IPS-20b (cell line): ENCODE results near the gene SF3B1.
"Not testable (repeated sequence)": the region's sequence is repeated elsewhere in the genome, so short reads cannot be mapped to it uniquely, and the experiment has no call there.

Source experiments
- H3K27ac ChIP-seq: one replicate; pipeline ENCODE4 v1.5.1; 2013; ENCODE audit warnings: low read length
- H3K27me3 ChIP-seq: 2 replicates; pipeline ENCODE4 v1.6.1; 2013; ENCODE audit warnings: mild to moderate bottlenecking, low read length, inconsistent platforms; ENCODE audit not compliant: insufficient read depth
- H3K36me3 ChIP-seq: 2 replicates; pipeline ENCODE4 v1.6.1; 2013; ENCODE audit warnings: low read depth, mild to moderate bottlenecking, inconsistent platforms, low read length, moderate library complexity; ENCODE audit not compliant: insufficient read depth
- H3K4me1 ChIP-seq: 2 replicates; pipeline ENCODE4 v1.6.1; 2013; ENCODE audit warnings: mild to moderate bottlenecking, control low read depth, inconsistent platforms, low read length, moderate library complexity; ENCODE audit not compliant: insufficient read depth
- H3K4me3 ChIP-seq: 2 replicates; pipeline ENCODE4 v1.5.1; 2013; ENCODE audit warnings: mild to moderate bottlenecking, low read length, inconsistent platforms
- H3K9ac ChIP-seq: 2 replicates; pipeline ENCODE4 v1.6.1; 2013; ENCODE audit warnings: low read depth, mild to moderate bottlenecking, inconsistent platforms, low read length, moderate library complexity
- H3K9me3 ChIP-seq: 2 replicates; pipeline ENCODE4 v1.6.1; 2013; ENCODE audit warnings: mild to moderate bottlenecking, low read depth, low read length, inconsistent platforms; ENCODE audit not compliant: insufficient read depth

SF3B1 gene

DNA sequence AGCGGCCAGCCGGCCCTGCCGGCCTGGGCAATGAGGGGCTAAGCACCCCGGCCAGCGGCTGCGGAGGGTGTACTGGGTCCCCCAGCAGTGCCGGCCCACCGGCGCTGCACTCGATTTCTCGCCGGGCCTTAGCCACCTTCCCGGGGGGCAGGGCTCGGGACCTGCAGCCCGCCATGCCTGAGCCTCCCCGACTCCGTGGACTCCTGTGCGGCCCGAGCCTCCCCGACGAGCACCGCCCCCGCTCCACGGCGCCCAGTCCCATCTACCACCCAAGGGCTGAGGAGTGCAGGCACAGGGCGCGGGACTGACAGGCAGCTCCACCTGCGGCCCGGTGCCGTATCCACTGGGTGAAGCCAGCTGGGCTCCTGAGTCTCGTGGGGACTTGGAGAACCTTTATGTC is 64.2 kb downstream of the SF3B1 start:
- H3K27me3 ChIP-seq, H3K4me3 ChIP-seq, H3K9ac ChIP-seq, H3K9me3 ChIP-seq, H3K4me1 ChIP-seq, H3K36me3 ChIP-seq, H3K27ac ChIP-seq: not testable (repeated sequence)

DNA sequence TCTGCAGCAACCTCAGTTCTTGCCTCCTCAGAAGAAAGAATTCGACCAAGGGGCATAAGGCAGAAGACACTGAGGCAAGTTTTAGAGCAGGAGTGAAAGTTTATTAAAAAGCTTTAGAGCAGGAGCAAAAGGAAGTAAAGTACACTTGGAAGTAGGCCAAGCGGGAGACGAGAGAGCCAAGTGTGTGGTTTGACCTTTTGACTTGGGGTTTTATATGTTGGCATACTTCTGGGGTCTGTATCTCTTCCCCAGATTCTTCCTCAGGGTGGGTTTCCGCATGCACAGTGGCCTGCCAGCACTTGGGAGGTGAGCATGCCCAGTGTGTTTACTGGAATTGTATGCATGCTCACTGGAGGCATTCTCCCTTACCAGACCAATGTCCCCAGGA is 64.9 kb downstream of the SF3B1 start:
- Histone ChIP-seq H3K4me3 (no peak overlapping the region), H3K27me3 (no peaks in the 10 kb centered on the region), H3K9ac (no peak overlapping the region), H3K36me3 (no peaks in the 10 kb centered on the region), H3K9me3 (no peaks in the 10 kb centered on the region), H3K27ac (no peak overlapping the region), H3K4me1 (no peaks in the 10 kb centered on the region)

DNA sequence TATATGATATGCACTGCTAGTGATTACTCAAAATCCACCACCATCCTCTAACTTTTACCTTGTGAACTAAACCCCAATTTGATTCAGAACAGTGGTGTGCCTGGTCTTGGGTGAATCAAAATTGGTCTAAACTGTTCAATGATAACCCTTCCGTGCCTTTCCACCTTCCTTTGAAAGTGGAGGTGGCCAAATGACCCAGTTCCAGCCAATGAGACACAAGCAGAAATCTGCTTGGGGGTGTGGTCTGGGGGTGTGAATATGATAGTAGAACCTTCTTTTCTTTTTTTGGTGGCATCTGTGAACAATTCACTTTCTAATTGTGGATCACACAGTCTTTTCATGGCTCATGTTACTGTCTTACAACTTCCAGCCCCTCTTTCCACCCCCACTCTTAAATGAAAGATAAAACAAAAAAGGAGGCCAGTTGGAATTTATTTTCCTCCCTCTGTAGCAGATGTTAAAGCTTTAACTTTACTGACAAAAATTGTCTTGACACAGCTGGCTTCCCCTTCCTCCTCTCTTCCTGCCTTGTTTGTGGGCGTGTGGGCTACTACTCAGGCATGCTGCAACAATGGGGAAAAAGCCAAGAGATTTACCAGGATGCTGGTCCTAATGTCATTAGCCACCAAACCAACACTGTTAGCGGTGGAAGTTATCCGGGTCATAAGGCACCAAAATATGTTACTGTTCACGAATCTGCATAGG is 65.4 kb downstream of the SF3B1 start:
- H3K4me3 ChIP-seq = no peak overlapping the region

DNA sequence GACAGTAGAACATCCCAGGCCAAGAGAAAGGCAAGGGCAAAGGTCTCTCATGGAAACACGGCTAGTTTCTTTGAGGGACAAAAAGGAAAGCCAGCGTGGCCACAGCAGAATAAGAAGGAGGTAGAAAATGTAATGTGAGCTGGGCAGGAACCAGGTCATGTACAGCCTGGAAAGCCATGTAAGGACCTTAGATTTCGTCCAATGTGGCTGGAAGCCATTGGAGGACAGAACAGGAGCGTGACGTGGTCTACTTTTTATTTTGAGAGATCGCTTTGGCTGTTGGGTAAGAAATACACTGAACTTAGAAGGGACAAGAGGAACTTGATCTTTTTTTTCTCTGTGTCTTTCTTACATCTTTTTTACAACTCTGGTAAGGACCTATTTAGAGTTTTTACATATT is 66.4 kb downstream of the SF3B1 start:
- H3K9me3 ChIP-seq = no peaks in the 10 kb centered on the region
- no peak overlapping the region for H3K27ac ChIP-seq
- no peak overlapping the region for H3K9ac ChIP-seq
- H3K27me3 ChIP-seq = no peaks in the 10 kb centered on the region
- H3K4me1 ChIP-seq = no peaks in the 10 kb centered on the region
- no peaks in the 10 kb centered on the region for H3K36me3 ChIP-seq
- no peak overlapping the region for H3K4me3 ChIP-seq

More for the DNA sequence above, 65.4 kb downstream of the SF3B1 start:
- H3K4me1 ChIP-seq = no peaks in the 10 kb centered on the region
- no peaks in the 10 kb centered on the region for H3K9me3 ChIP-seq
- H3K9ac ChIP-seq = no peak overlapping the region
- H3K27ac ChIP-seq = no peak overlapping the region
- H3K27me3 ChIP-seq = no peaks in the 10 kb centered on the region
- H3K36me3 ChIP-seq = no peaks in the 10 kb centered on the region

DNA sequence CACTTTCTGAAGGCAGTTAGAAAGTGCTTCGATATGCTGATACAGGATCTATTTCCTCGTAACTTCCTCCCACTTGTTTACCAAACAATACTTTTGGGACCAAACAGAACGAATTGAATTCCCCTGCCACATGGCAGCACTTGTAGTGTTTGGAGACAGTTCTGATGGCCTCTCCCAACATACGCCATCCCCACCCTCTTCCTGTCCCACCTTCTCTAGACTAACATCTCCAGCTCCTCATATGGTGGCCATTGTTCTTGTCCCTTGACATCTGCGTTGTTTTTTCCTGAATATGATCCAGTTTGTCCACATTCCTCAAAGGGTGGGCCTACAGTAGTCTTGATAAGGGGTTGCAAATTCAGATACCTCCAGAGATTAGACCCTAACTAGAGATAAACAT is 70.8 kb downstream of the SF3B1 start:
- H3K9me3 ChIP-seq = no peaks in the 10 kb centered on the region
- H3K36me3 ChIP-seq = no peaks in the 10 kb centered on the region
- no peaks in the 10 kb centered on the region for H3K4me1 ChIP-seq
- no peak overlapping the region for H3K4me3 ChIP-seq
- no peaks in the 10 kb centered on the region for H3K27me3 ChIP-seq
- H3K9ac ChIP-seq = no peak overlapping the region
- H3K27ac ChIP-seq = no peak overlapping the region

DNA sequence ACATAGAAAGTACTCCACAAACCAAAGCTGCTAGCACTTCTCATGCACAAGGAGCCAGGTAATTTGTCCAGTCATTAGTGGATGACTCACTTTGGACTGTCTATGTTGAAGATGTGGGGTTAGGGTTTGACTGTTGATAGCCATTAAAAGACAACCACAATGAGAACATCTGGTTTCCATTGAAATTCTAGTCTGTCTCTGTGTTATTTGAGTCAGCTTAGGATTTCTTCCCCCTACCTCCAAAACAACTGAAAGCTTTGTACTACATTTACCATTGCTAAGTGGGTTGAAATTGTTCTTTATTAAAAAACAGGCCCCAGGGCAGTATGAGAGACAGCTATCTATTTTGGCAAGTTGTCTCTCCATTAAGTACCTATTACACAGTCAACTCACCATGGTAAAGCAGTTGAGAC is 74.1 kb downstream of the SF3B1 start:
- Histone ChIP-seq H3K27ac (no peak overlapping the region), H3K9ac (no peak overlapping the region), H3K27me3 (no peaks in the 10 kb centered on the region), H3K4me1 (no peaks in the 10 kb centered on the region), H3K4me3 (no peak overlapping the region), H3K36me3 (no peaks in the 10 kb centered on the region), H3K9me3 (no peaks in the 10 kb centered on the region)

DNA sequence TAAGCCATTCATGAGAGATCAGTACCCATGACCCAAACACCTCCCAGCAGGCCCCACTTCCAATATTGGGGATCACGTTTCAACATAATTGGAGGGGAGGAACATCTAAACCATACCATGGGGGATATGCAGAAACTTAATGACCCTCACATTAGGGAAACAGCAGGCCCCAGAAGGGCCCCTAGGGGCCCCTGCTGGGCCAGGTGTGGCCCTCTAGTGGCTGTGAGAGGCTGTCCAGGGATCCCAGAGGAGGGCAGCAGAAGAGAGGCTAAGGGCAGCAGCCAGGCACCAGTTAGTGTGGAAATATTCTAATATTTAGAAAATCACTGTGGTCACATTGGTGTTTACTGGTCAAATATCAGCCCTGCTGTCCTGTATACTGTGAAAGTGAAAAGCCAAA is 75.0 kb downstream of the SF3B1 start:
- no peak overlapping the region for H3K4me3 ChIP-seq
- no peak overlapping the region for H3K27ac ChIP-seq
- no peaks in the 10 kb centered on the region for H3K27me3 ChIP-seq
- no peaks in the 10 kb centered on the region for H3K36me3 ChIP-seq
- no peaks in the 10 kb centered on the region for H3K4me1 ChIP-seq
- no peak overlapping the region for H3K9ac ChIP-seq
- no peaks in the 10 kb centered on the region for H3K9me3 ChIP-seq

DNA sequence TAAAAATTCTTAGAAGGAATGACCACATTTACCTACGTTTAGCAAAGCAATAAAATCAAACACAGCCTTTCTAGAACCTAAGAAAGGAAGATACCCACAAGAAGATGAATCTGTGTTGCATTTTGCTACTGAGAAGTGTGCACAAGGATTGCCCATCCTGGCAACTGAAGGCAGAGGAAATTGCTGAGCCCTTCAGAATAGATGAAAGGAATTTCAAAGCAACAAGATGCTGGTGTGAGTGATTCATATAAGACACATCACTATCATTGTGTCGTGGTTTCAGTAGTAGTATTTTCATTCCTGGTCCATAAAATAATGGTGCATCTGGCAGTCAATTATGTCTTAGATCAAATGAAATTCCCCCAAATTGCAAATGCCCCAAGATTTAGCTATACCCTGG is 75.9 kb downstream of the SF3B1 start:
- Histone ChIP-seq H3K27me3 (no peaks in the 10 kb centered on the region), H3K27ac (no peak overlapping the region)

DNA sequence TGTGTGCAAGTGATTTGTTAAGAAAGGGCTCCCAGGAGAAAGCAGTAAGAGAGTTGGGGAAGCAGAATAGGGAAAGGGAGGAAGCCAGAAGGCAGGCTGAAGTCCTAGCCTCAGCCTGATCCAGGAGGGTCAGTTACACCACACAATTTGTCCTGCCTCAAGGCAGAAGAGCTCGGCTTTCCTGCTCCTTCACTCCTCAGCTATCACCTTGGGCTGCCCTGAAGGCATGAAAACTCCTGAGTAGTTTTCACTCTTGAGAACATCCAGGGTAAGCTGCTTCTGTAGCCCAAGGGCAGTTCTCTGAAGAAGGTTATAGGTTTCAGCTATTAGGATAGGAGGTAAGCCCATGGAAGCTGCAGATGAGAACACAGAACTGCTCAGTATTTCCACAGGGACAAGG is 76.8 kb downstream of the SF3B1 start:
- no peaks in the 10 kb centered on the region for H3K36me3 ChIP-seq
- no peak overlapping the region for H3K9ac ChIP-seq
- no peak overlapping the region for H3K27ac ChIP-seq
- no peaks in the 10 kb centered on the region for H3K9me3 ChIP-seq
- no peak overlapping the region for H3K4me3 ChIP-seq
- no peaks in the 10 kb centered on the region for H3K4me1 ChIP-seq
- no peaks in the 10 kb centered on the region for H3K27me3 ChIP-seq

More for the DNA sequence above, 75.9 kb downstream of the SF3B1 start:
- H3K4me1 ChIP-seq = no peaks in the 10 kb centered on the region
- no peak overlapping the region for H3K4me3 ChIP-seq
- no peaks in the 10 kb centered on the region for H3K9me3 ChIP-seq
- no peak overlapping the region for H3K9ac ChIP-seq
- H3K36me3 ChIP-seq = no peaks in the 10 kb centered on the region

DNA sequence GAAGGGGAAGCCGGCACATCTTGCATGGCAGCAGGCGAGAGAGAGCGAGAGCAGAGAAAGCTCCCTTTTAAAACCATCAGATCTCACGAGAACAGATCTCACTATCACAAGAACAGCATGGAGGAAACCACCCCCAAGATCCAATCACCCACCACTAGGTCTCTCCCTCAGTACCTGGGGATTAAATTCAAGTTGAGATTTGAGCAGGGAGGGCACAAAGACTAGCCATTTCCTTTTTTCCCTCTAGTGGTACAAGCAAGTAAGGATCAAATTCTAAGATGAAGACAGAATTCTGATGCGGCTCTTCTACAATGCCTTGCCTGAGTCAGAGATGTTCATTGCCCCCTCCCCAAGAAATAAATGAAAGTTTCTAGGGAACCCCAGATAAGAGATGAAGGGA is 78.7 kb downstream of the SF3B1 start:
- Histone ChIP-seq H3K9me3 (no peaks in the 10 kb centered on the region), H3K36me3 (no peaks in the 10 kb centered on the region), H3K27ac (no peak overlapping the region), H3K4me3 (no peak overlapping the region), H3K27me3 (no peaks in the 10 kb centered on the region), H3K9ac (no peak overlapping the region), H3K4me1 (no peaks in the 10 kb centered on the region)

DNA sequence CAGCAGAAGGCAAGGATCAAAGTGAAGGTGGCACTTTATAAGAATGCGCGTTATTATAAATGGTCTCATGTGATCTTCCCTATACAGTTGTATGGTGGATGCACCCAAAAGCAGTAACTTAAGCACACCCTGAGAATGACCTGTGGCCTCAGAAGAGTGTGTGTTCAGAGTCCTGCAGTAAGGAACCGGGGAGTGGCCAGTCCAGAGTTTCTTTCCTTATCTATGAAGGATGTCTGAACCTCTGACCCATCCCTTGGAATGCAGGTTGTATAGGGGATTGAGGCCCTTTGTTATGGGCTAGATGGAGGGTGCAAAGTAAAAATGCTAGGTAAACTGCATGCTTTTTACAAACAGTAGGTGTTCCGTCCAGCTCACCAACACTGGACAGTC is 80.7 kb downstream of the SF3B1 start:
- H3K27me3 ChIP-seq = no peaks in the 10 kb centered on the region
- no peaks in the 10 kb centered on the region for H3K4me1 ChIP-seq
- H3K27ac ChIP-seq = no peak overlapping the region
- H3K36me3 ChIP-seq = no peaks in the 10 kb centered on the region
- no peak overlapping the region for H3K9ac ChIP-seq
- H3K9me3 ChIP-seq = no peaks in the 10 kb centered on the region
- no peak overlapping the region for H3K4me3 ChIP-seq

DNA sequence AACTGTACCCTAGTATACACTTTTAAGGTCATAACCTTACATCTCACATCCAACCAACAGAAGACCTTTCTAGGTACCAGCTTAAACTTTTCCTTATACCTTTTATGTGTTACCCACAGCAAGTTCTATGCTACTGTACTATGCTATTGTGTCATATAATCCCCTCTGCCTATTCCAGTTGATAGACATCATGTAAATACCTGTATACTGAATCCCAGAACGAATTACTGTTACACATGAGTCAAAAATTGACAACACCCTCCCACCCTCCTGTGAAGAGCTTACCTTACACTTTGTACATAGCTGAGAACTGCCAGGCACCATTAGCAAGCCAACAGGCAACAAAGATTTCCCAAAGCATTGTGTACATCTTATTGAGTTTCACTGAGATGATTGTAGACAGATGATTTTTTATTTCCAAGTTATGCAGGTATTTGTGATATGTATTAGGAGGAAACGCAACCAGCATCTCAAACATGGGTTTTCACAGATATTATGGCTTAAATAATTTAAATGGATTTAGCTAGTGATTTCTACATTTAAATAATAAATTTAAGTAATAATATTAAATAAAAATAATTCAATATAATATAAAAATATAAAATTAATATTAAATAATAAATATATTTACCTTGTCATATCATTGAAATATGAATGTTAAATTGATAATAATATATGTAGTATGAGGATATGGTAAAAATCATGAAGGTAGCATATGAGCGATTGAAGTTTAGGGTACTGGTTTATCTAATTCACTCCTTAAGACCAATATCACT is 81.2 kb downstream of the SF3B1 start:
- H3K9me3 ChIP-seq = no peaks in the 10 kb centered on the region
- no peak overlapping the region for H3K4me3 ChIP-seq
- no peaks in the 10 kb centered on the region for H3K27me3 ChIP-seq
- no peak overlapping the region for H3K27ac ChIP-seq
- H3K9ac ChIP-seq = no peak overlapping the region
- no peaks in the 10 kb centered on the region for H3K36me3 ChIP-seq
- no peaks in the 10 kb centered on the region for H3K4me1 ChIP-seq
